ENCODE measurements around the gene ZNF468. TPM values are rescaled to one million over a fixed set of nuclear protein-coding genes. Genes with fewer than 3 reads are reported as not detected.
"Not testable (repeated sequence)": the region's sequence is repeated elsewhere in the genome, so short reads cannot be mapped to it uniquely, and the experiment has no call there.

ZNF468 gene
- 10 to 100 TPM in 1 of 2 experiments, 1 to 10 TPM in 1; 8.5 to 10.3 TPM for total RNA-seq

GRCh38 chr19:52857378-52858191 is at the start of gene ZNF468:
TSS of gene ZNF468 (minus strand) at chr19:52857619. CDS start at chr19:52854272, 3,347 bp downstream.
- Mint-ChIP-seq H3K4me1 (ENCODE audit: low read depth) (peaks cover 22% of the 10 kb centered on the region), H3K27ac (peak within 1 kb of the TSS; percentile 79), H3K4me3 (peak within 1 kb of the TSS; percentile 89), H3K36me3 (peaks cover 29% of the 10 kb centered on the region)
- CTCF ChIA-PET; H3K9me3 Mint-ChIP-seq; intact Hi-C loops (cut with micrococcal nuclease); H3K27me3 Mint-ChIP-seq: not testable (repeated sequence)
- peak; percentile 83 for DNase-seq
- POLR2A ChIA-PET = interaction anchor here (0.6 kb wide), 1 partner anchor 1153 kb away, joined by 3 read pairs; no protein-coding TSS in a partner anchor

GRCh38 chr19:52904052-52904780 is 46.8 kb upstream of the ZNF468 start:
- H3K27me3 Mint-ChIP-seq; intact Hi-C loops (cut with micrococcal nuclease): not testable (repeated sequence)
- peaks cover 39% of the 10 kb centered on the region for H3K9me3 Mint-ChIP-seq

GRCh38 chr19:52901842-52902241 is 44.4 kb upstream of the ZNF468 start:
- peaks cover 20% of the 10 kb centered on the region for H3K36me3 Mint-ChIP-seq
- no peak for DNase-seq
- H3K9me3 Mint-ChIP-seq = peaks cover 22% of the 10 kb centered on the region
- ChIA-PET CTCF (no interaction called here), POLR2A (no interaction called here)
- no peak overlapping the region for H3K4me3 Mint-ChIP-seq
- no peaks in the 10 kb centered on the region for H3K27me3 Mint-ChIP-seq
- no peak overlapping the region for H3K27ac Mint-ChIP-seq
- H3K4me1 Mint-ChIP-seq (ENCODE audit: low read depth) = peaks cover 11% of the 10 kb centered on the region
- intact Hi-C loops (cut with micrococcal nuclease) = no loop called here

More at GRCh38 chr19:52904052-52904780, 46.8 kb upstream of the ZNF468 start:
- H3K4me1 Mint-ChIP-seq (ENCODE audit: low read depth); CTCF ChIA-PET; H3K4me3 Mint-ChIP-seq; DNase-seq; POLR2A ChIA-PET: not testable (repeated sequence)
- peaks cover 37% of the 10 kb centered on the region for H3K36me3 Mint-ChIP-seq
- H3K27ac Mint-ChIP-seq = peak overlapping the region; percentile 5

GRCh38 chr19:52898596-52898995 is 41.2 kb upstream of the ZNF468 start:
- CTCF ChIA-PET; H3K27ac Mint-ChIP-seq; intact Hi-C loops (cut with micrococcal nuclease): not testable (repeated sequence)

GRCh38 chr19:52898101-52898500 is 40.7 kb upstream of the ZNF468 start:
- POLR2A ChIA-PET = no interaction called here

More at GRCh38 chr19:52898596-52898995, 41.2 kb upstream of the ZNF468 start:
- DNase-seq, H3K9me3 Mint-ChIP-seq, POLR2A ChIA-PET, H3K27me3 Mint-ChIP-seq, H3K4me3 Mint-ChIP-seq, H3K36me3 Mint-ChIP-seq: not testable (repeated sequence)
- peaks cover 13% of the 10 kb centered on the region for H3K4me1 Mint-ChIP-seq (ENCODE audit: low read depth)

GRCh38 chr19:52897138-52897935 is 39.9 kb upstream of the ZNF468 start, which contains the start of gene ZNF320:
TSS of gene ZNF320 (minus strand) at chr19:52897635. CDS start at chr19:52890255, 7,380 bp downstream.
- ChIA-PET CTCF (no interaction called here), POLR2A (no interaction called here)
- H3K4me3 Mint-ChIP-seq = peak within 1 kb of the TSS; percentile 87
- peaks cover 11% of the 10 kb centered on the region for H3K4me1 Mint-ChIP-seq (ENCODE audit: low read depth)
- H3K27me3 Mint-ChIP-seq = no peaks in the 10 kb centered on the region
- no peaks in the 10 kb centered on the region for H3K9me3 Mint-ChIP-seq
- H3K36me3 Mint-ChIP-seq = peaks cover 13% of the 10 kb centered on the region
- intact Hi-C loops (cut with micrococcal nuclease) = loop anchor here (2.0 kb wide), 1 partner anchor 65 kb away; the partner anchor contains the start of gene ZNF816
- peak within 1 kb of the TSS; percentile 88 for H3K27ac Mint-ChIP-seq
- peak; percentile 96 for DNase-seq

More at GRCh38 chr19:52898101-52898500, 40.7 kb upstream of the ZNF468 start:
- Mint-ChIP-seq H3K4me1 (ENCODE audit: low read depth) (peaks cover 11% of the 10 kb centered on the region), H3K27ac (no peak overlapping the region), H3K36me3 (peaks cover 9% of the 10 kb centered on the region), H3K9me3 (no peaks in the 10 kb centered on the region), H3K27me3 (no peaks in the 10 kb centered on the region), H3K4me3 (peak overlapping the region; percentile 87)
- no peak for DNase-seq
- CTCF ChIA-PET = no interaction called here
- intact Hi-C loops (cut with micrococcal nuclease) = no loop called here

GRCh38 chr19:52896431-52897137 is 39.2 kb upstream of the ZNF468 start:
- ChIA-PET POLR2A (no interaction called here), CTCF (no interaction called here)
- no peak for DNase-seq
- H3K27me3 Mint-ChIP-seq = no peaks in the 10 kb centered on the region
- no peaks in the 10 kb centered on the region for H3K9me3 Mint-ChIP-seq
- H3K4me1 Mint-ChIP-seq (ENCODE audit: low read depth) = peaks cover 11% of the 10 kb centered on the region
- H3K27ac Mint-ChIP-seq = peak overlapping the region; percentile 88
- H3K36me3 Mint-ChIP-seq = peaks cover 16% of the 10 kb centered on the region
- intact Hi-C loops (cut with micrococcal nuclease) = loop anchor here (2.0 kb wide), 1 partner anchor 66 kb away; the partner anchor contains the start of gene ZNF816
- peak overlapping the region; percentile 87 for H3K4me3 Mint-ChIP-seq

GRCh38 chr19:52891336-52891735 is 33.9 kb upstream of the ZNF468 start:
- intact Hi-C loops (cut with micrococcal nuclease) = no loop called here
- peaks cover 5% of the 10 kb centered on the region for H3K9me3 Mint-ChIP-seq
- POLR2A ChIA-PET = no interaction called here
- no peak overlapping the region for H3K4me3 Mint-ChIP-seq
- H3K27me3 Mint-ChIP-seq = no peaks in the 10 kb centered on the region
- H3K36me3 Mint-ChIP-seq = peaks cover 60% of the 10 kb centered on the region
- DNase-seq = no peak
- no peak overlapping the region for H3K27ac Mint-ChIP-seq
- no peaks in the 10 kb centered on the region for H3K4me1 Mint-ChIP-seq (ENCODE audit: low read depth)
- CTCF ChIA-PET = no interaction called here

- Mint-ChIP-seq H3K27ac (no peak overlapping the region), H3K9me3 (peaks cover 8% of the 10 kb centered on the region), H3K4me1 (ENCODE audit: low read depth) (no peaks in the 10 kb centered on the region), H3K4me3 (no peak overlapping the region), H3K27me3 (no peaks in the 10 kb centered on the region), H3K36me3 (peaks cover 68% of the 10 kb centered on the region)
- POLR2A ChIA-PET = no interaction called here
- CTCF ChIA-PET = no interaction called here
- intact Hi-C loops (cut with micrococcal nuclease) = no loop called here
- DNase-seq = no peak
These were observed 32.5 kb upstream of the ZNF468 start for GRCh38 chr19:52889931-52890330.

GRCh38 chr19:52889076-52889475 is 31.7 kb upstream of the ZNF468 start:
- Mint-ChIP-seq H3K27me3 (no peaks in the 10 kb centered on the region), H3K27ac (no peak overlapping the region), H3K9me3 (peaks cover 13% of the 10 kb centered on the region), H3K4me1 (ENCODE audit: low read depth) (no peaks in the 10 kb centered on the region), H3K36me3 (peaks cover 73% of the 10 kb centered on the region), H3K4me3 (no peak overlapping the region)
- DNase-seq = no peak
- ChIA-PET POLR2A (no interaction called here), CTCF (no interaction called here)
- intact Hi-C loops (cut with micrococcal nuclease) = no loop called here

- DNase-seq = no peak
- CTCF ChIA-PET = no interaction called here
These were observed 23.5 kb upstream of the ZNF468 start for GRCh38 chr19:52880895-52881389.

More at GRCh38 chr19:52880895-52881389, 23.5 kb upstream of the ZNF468 start:
- Mint-ChIP-seq H3K36me3 (peaks cover 78% of the 10 kb centered on the region), H3K27ac (no peak overlapping the region), H3K9me3 (peaks cover 77% of the 10 kb centered on the region), H3K4me1 (ENCODE audit: low read depth) (no peaks in the 10 kb centered on the region), H3K4me3 (no peak overlapping the region), H3K27me3 (no peaks in the 10 kb centered on the region)
- intact Hi-C loops (cut with micrococcal nuclease) = no loop called here
- POLR2A ChIA-PET = no interaction called here
